Mesendoderm (in vitro differentiated cells): ENCODE results near the gene ACTA1.
"Not testable (repeated sequence)": the region's sequence is repeated elsewhere in the genome, so short reads cannot be mapped to it uniquely, and the experiment has no call there.

Experiments used
- DNase-seq: peaks from one replicate; pipeline ENCODE4 v3.0.0; 2013
- H2AK5ac ChIP-seq: 2 replicates; pipeline ENCODE4 v1.6.1; 2013; ENCODE audit warnings: low read length, inconsistent platforms
- H2BK120ac ChIP-seq: 2 replicates; pipeline ENCODE4 v1.6.1; 2013; ENCODE audit warnings: low read depth, mild to moderate bottlenecking, low read length, moderate library complexity, mixed read lengths
- H2BK15ac ChIP-seq: replicated peaks from 2 replicates; pipeline ENCODE4 v1.6.1; 2013; ENCODE audit warnings: low read depth, mild to moderate bottlenecking, moderate library complexity
- H2BK5ac ChIP-seq: 2 replicates; pipeline ENCODE4 v1.6.1; 2013; ENCODE audit warnings: low read length, inconsistent platforms
- H3K18ac ChIP-seq: 2 replicates; pipeline ENCODE4 v1.6.1; 2013; ENCODE audit warnings: mild to moderate bottlenecking, low read length, mixed read lengths
- H3K23ac ChIP-seq: one replicate; pipeline ENCODE4 v1.6.1; 2013; ENCODE audit warnings: low read length
- H3K27ac ChIP-seq: 2 replicates; pipeline ENCODE4 v1.5.1; 2013; ENCODE audit warnings: low read depth, mild to moderate bottlenecking, inconsistent platforms, low read length, moderate library complexity
- H3K27me3 ChIP-seq: 2 replicates; pipeline ENCODE4 v1.6.1; 2013; ENCODE audit warnings: low read length, control low read depth, mild to moderate bottlenecking, inconsistent platforms; ENCODE audit not compliant: insufficient read depth, poor library complexity
- H3K36me3 ChIP-seq: 2 replicates; pipeline ENCODE4 v1.6.1; 2013; ENCODE audit warnings: low read length, inconsistent platforms; ENCODE audit not compliant: control insufficient read depth, insufficient read depth
- H3K4ac ChIP-seq: one replicate; pipeline ENCODE4 v1.6.1; 2013; ENCODE audit warnings: low read depth, mild to moderate bottlenecking, low read length, moderate library complexity
- H3K4me1 ChIP-seq: 2 replicates; pipeline ENCODE4 v1.6.1; 2013; ENCODE audit warnings: low read depth, low read length, inconsistent platforms; ENCODE audit not compliant: control insufficient read depth
- H3K4me2 ChIP-seq: 2 replicates; pipeline ENCODE4 v1.6.1; 2013; ENCODE audit warnings: low read length
- H3K4me3 ChIP-seq: 2 replicates; pipeline ENCODE4 v1.5.1; 2013; ENCODE audit warnings: mild to moderate bottlenecking, low read length
- H3K56ac ChIP-seq: one replicate; pipeline ENCODE4 v1.6.1; 2013; ENCODE audit warnings: low read length
- H3K79me1 ChIP-seq: 2 replicates; pipeline ENCODE4 v1.6.1; 2013; ENCODE audit warnings: low read length, inconsistent platforms
- H3K79me2 ChIP-seq: 2 replicates; pipeline ENCODE4 v1.6.1; 2013; ENCODE audit warnings: mild to moderate bottlenecking, low read length; ENCODE audit not compliant: control insufficient read depth, insufficient read depth
- H3K9ac ChIP-seq: 2 replicates; pipeline ENCODE4 v1.6.1; 2013; ENCODE audit warnings: low read length, inconsistent platforms
- H4K5ac ChIP-seq: one replicate; pipeline ENCODE4 v1.6.1; 2013; ENCODE audit warnings: low read length
- H4K8ac ChIP-seq: one replicate; pipeline ENCODE4 v1.6.1; 2013; ENCODE audit warnings: low read depth, mild to moderate bottlenecking, control low read depth, low read length, moderate library complexity
- WGBS: extraction: QIAGEN DNeasy Blood & Tissue Kit; methylation state at CpG from one replicate; pipeline ENCODE4 v1.1.7; 2013; ENCODE audit warnings: low lambda C conversion rate, missing lambda C conversion rate; ENCODE audit not compliant: insufficient coverage; ENCODE audit errors: extremely low coverage; 5-methylcytosine and 5-hydroxymethylcytosine counted together

Gene ACTA1

GRCh38 chr1:229402993-229403392 is 30.9 kb downstream of the ACTA1 start:
- no CpG with 5 or more reads among the region's 6 CpGs for WGBS
- Histone ChIP-seq H3K9ac (no peak overlapping the region), H3K18ac (no peak overlapping the region), H3K27me3 (peaks cover 2% of the 10 kb centered on the region), H2BK5ac (no peak overlapping the region), H3K4me2 (no peak overlapping the region), H3K36me3 (no peaks in the 10 kb centered on the region), H4K5ac (no peak overlapping the region), H2BK15ac (no peak overlapping the region), H3K56ac (no peak overlapping the region), H3K27ac (no peak overlapping the region), H3K79me1 (no peaks in the 10 kb centered on the region), H2AK5ac (no peak overlapping the region), H3K79me2 (no peaks in the 10 kb centered on the region), H3K23ac (no peak overlapping the region), H4K8ac (no peak overlapping the region), H3K4me1 (peaks cover 2% of the 10 kb centered on the region), H3K4ac (no peak overlapping the region), H2BK120ac (no peak overlapping the region), H3K4me3 (no peak overlapping the region)
- DNase-seq, result no peak

GRCh38 chr1:229402329-229402728 is 31.6 kb downstream of the ACTA1 start:
- H2BK15ac ChIP-seq, H3K4me3 ChIP-seq, H2BK5ac ChIP-seq, H3K79me1 ChIP-seq, H3K4me1 ChIP-seq, H3K4ac ChIP-seq, H3K27me3 ChIP-seq, H3K9ac ChIP-seq, H3K79me2 ChIP-seq, H3K23ac ChIP-seq, H3K27ac ChIP-seq, H3K4me2 ChIP-seq, H3K56ac ChIP-seq, H2AK5ac ChIP-seq, H3K18ac ChIP-seq, H4K8ac ChIP-seq, H2BK120ac ChIP-seq, DNase-seq, H4K5ac ChIP-seq, H3K36me3 ChIP-seq: not testable (repeated sequence)
- no CpG with 5 or more reads among the region's 4 CpGs for WGBS

GRCh38 chr1:229397762-229398161 is 36.1 kb downstream of the ACTA1 start:
- no peak overlapping the region for H3K23ac ChIP-seq
- H3K18ac ChIP-seq, result no peak overlapping the region
- H3K27ac ChIP-seq, result no peak overlapping the region
- H4K5ac ChIP-seq, result no peak overlapping the region
- H3K79me1 ChIP-seq, result no peaks in the 10 kb centered on the region
- H3K4me2 ChIP-seq, result no peak overlapping the region
- H3K56ac ChIP-seq, result no peak overlapping the region
- no peak overlapping the region for H2BK5ac ChIP-seq
- H3K4me3 ChIP-seq, result no peak overlapping the region
- H3K4me1 ChIP-seq, result no peaks in the 10 kb centered on the region
- no CpG with 5 or more reads among the region's 5 CpGs for WGBS
- no peak overlapping the region for H3K4ac ChIP-seq
- no peak overlapping the region for H2BK120ac ChIP-seq
- no peaks in the 10 kb centered on the region for H3K27me3 ChIP-seq
- H4K8ac ChIP-seq, result no peak overlapping the region
- H2AK5ac ChIP-seq, result no peak overlapping the region
- H3K9ac ChIP-seq, result no peak overlapping the region
- peak; percentile 73 for DNase-seq
- no peaks in the 10 kb centered on the region for H3K36me3 ChIP-seq
- no peak overlapping the region for H2BK15ac ChIP-seq
- H3K79me2 ChIP-seq, result no peaks in the 10 kb centered on the region

GRCh38 chr1:229396585-229397206 is 37.2 kb downstream of the ACTA1 start:
- no peak overlapping the region for H2BK5ac ChIP-seq
- no peak overlapping the region for H3K27ac ChIP-seq
- no peak overlapping the region for H2BK120ac ChIP-seq
- no peak overlapping the region for H2BK15ac ChIP-seq
- no peak overlapping the region for H3K18ac ChIP-seq
- no peak overlapping the region for H3K56ac ChIP-seq
- H3K4me1 ChIP-seq, result no peaks in the 10 kb centered on the region
- no peaks in the 10 kb centered on the region for H3K36me3 ChIP-seq
- no peak for DNase-seq
- H3K4me3 ChIP-seq, result no peak overlapping the region
- H3K23ac ChIP-seq, result no peak overlapping the region
- H3K79me1 ChIP-seq, result no peaks in the 10 kb centered on the region
- no peak overlapping the region for H2AK5ac ChIP-seq
- H3K4ac ChIP-seq, result no peak overlapping the region
- no peak overlapping the region for H4K5ac ChIP-seq
- H3K4me2 ChIP-seq, result no peak overlapping the region
- no peaks in the 10 kb centered on the region for H3K27me3 ChIP-seq
- H3K79me2 ChIP-seq, result no peaks in the 10 kb centered on the region
- no peak overlapping the region for H3K9ac ChIP-seq
- H4K8ac ChIP-seq, result no peak overlapping the region
- WGBS, result no CpG with 5 or more reads among the region's 11 CpGs

- H3K4me1 ChIP-seq, H3K9ac ChIP-seq, H3K4me2 ChIP-seq, H2AK5ac ChIP-seq, H2BK120ac ChIP-seq, H3K27me3 ChIP-seq, H4K8ac ChIP-seq, H3K23ac ChIP-seq, H3K79me1 ChIP-seq, DNase-seq, H2BK5ac ChIP-seq, H3K4me3 ChIP-seq, H2BK15ac ChIP-seq, H3K18ac ChIP-seq, H3K4ac ChIP-seq, H3K79me2 ChIP-seq, H3K36me3 ChIP-seq, H4K5ac ChIP-seq, H3K56ac ChIP-seq, H3K27ac ChIP-seq: not testable (repeated sequence)
- no CpG with 5 or more reads among the region's 5 CpGs for WGBS
Observed at GRCh38 chr1:229394517-229394916, 39.4 kb downstream of the ACTA1 start.

GRCh38 chr1:229392936-229393335 is 41.0 kb downstream of the ACTA1 start:
- DNase-seq, result no peak
- WGBS, result no CpG with 5 or more reads among the region's 4 CpGs
- Histone ChIP-seq H2AK5ac (no peak overlapping the region), H2BK120ac (no peak overlapping the region), H2BK5ac (no peak overlapping the region), H4K5ac (no peak overlapping the region), H3K4me2 (no peak overlapping the region), H3K9ac (no peak overlapping the region), H3K79me2 (no peaks in the 10 kb centered on the region), H2BK15ac (no peak overlapping the region), H3K4me1 (no peaks in the 10 kb centered on the region), H4K8ac (no peak overlapping the region), H3K36me3 (no peaks in the 10 kb centered on the region), H3K4ac (no peak overlapping the region), H3K18ac (no peak overlapping the region), H3K27ac (no peak overlapping the region), H3K56ac (no peak overlapping the region), H3K4me3 (no peak overlapping the region), H3K79me1 (no peaks in the 10 kb centered on the region), H3K23ac (no peak overlapping the region), H3K27me3 (no peaks in the 10 kb centered on the region)
